Endothelial cell of umbilical vein (primary cell): ENCODE results near the gene FLG. TPM values are rescaled to one million over a fixed set of nuclear protein-coding genes. Genes with fewer than 3 reads are reported as not detected.
"Not testable (repeated sequence)": the region's sequence is repeated elsewhere in the genome, so short reads cannot be mapped to it uniquely, and the experiment has no call there.

Source experiments
- BruUV-seq: library from RNA; stranded (reverse); fragments of 400-500 nt; replicated peaks from 2 replicates; lab custom pipeline; 2021; lab: Mats Ljungman, UMichigan
- CTCF ChIA-PET: fragments of 300-600, 350-600 bp; sonication (Branson Sonifier 250); formaldehyde crosslinking; loops from one replicate; lab custom pipeline; 2021; ENCODE audit warnings: antibody characterized with exemption, inconsistent platforms; lab: Charles Lee
- POLR2A ChIA-PET: fragments of 300-600, 350-600 bp; sonication (Branson Sonifier 250); formaldehyde crosslinking; loops from one replicate; lab custom pipeline; 2021; ENCODE audit warnings: antibody characterized with exemption, inconsistent platforms; lab: Charles Lee
- DNase-seq: peaks from one replicate; pipeline ENCODE4 v3.0.0-alpha.2; 2011; ENCODE audit warnings: low read depth, low spot score
- FAIRE-seq: peaks from 2 replicates; lab custom pipeline; 2011; peaks lifted over from hg19 to GRCh38; lab: Jason Lieb, UNC
- H2AFZ ChIP-seq: 2 replicates; pipeline ENCODE4 v1.6.0; 2012; ENCODE audit warnings: low read depth, low read length, control low read depth, inconsistent platforms
- H3K27ac ChIP-seq: 2 replicates; pipeline ENCODE4 v1.5.1; 2011; ENCODE audit warnings: low read depth, mild to moderate bottlenecking, control low read depth, low read length, moderate library complexity; ENCODE audit not compliant: insufficient read depth
- H3K27me3 ChIP-seq, 2 experiments: 2 replicates each; pipeline versions ENCODE4 v1.6.0 to v1.6.1; 2011; ENCODE audit warnings: low read length in 2 of 2, mixed read lengths in 1 of 2; ENCODE audit not compliant: control insufficient read depth in 2 of 2, insufficient read depth in 2 of 2
- H3K36me3 ChIP-seq, 2 experiments: 2 replicates in 1 of 2; 3 replicates in 1 of 2; pipeline ENCODE4 v1.5.1; 2011; ENCODE audit warnings: low read length in 2 of 2, mild to moderate bottlenecking in 1 of 2, moderate library complexity in 1 of 2; ENCODE audit not compliant: control insufficient read depth in 2 of 2, insufficient read depth in 2 of 2; ENCODE audit errors: extremely low read depth in 1 of 2
- H3K4me1 ChIP-seq: 3 replicates; pipeline ENCODE4 v1.5.1; 2011; ENCODE audit warnings: mild to moderate bottlenecking, low read length; ENCODE audit not compliant: control insufficient read depth, insufficient read depth; ENCODE audit errors: extremely low read depth
- H3K4me2 ChIP-seq: 2 replicates; pipeline ENCODE4 v1.6.1; 2011; ENCODE audit warnings: low read length, control low read depth, mixed read lengths; ENCODE audit not compliant: insufficient read depth
- H3K4me3 ChIP-seq, 3 experiments: fragments of 200-600 bp in 1 of 3; sonication (generic), shearing (Covaris generic) in 1 of 3; replicated peaks in 1 of 3; 2 replicates each; pipeline ENCODE4 v1.5.1; 2011 to 2016; ENCODE audit warnings: control low read depth in 3 of 3, low read length in 3 of 3, mild to moderate bottlenecking in 2 of 3, inconsistent platforms in 1 of 3, low read depth in 1 of 3, moderate library complexity in 1 of 3; ENCODE audit not compliant: insufficient read depth in 1 of 3
- H3K79me2 ChIP-seq: 2 replicates; pipeline ENCODE4 v1.6.0; 2012; ENCODE audit warnings: low read length, inconsistent platforms; ENCODE audit not compliant: control insufficient read depth, insufficient read depth
- H3K9ac ChIP-seq: replicated peaks from 2 replicates; pipeline ENCODE3; 2011; ENCODE audit warnings: low read length, control low read depth; ENCODE audit not compliant: insufficient read depth; ENCODE audit errors: extremely low read depth
- H3K9me1 ChIP-seq: replicated peaks from 3 replicates; pipeline ENCODE4 v1.6.0; 2011; ENCODE audit warnings: mild to moderate bottlenecking, low read length; ENCODE audit not compliant: control insufficient read depth, insufficient read depth; ENCODE audit errors: extremely low read depth
- H3K9me3 ChIP-seq: replicated peaks from 2 replicates; pipeline ENCODE4 v1.5.1; 2012; ENCODE audit warnings: low read length, inconsistent platforms; ENCODE audit not compliant: control insufficient read depth, insufficient read depth
- H4K20me1 ChIP-seq: replicated peaks from 2 replicates; pipeline ENCODE3; 2011; ENCODE audit warnings: mild to moderate bottlenecking, low read length; ENCODE audit not compliant: control insufficient read depth, insufficient read depth; ENCODE audit errors: extremely low read depth
- dilution Hi-C: fragments of 300-500 bp; cut with MboI; formaldehyde crosslinking; loops from one replicate; pipeline ENCODE4 v1.15.0; 2019; ENCODE audit warnings: low sequenced_read_pairs; ENCODE audit not compliant: extremely low pct_ligation_motif_present
- intact Hi-C: fragments of 100-400 bp; cut with micrococcal nuclease; formaldehyde crosslinking; loops from one replicate; pipeline ENCODE4 v1.10.0; 2022
- polyA plus RNA-seq, 4 experiments: library from polyadenylated mRNA; depleted of rRNA in 3 of 4; stranded (reverse) in 3 of 4; unstranded in 1 of 4; fragments of >200 nt; gene quantifications; 2 replicates each; pipeline versions ENCODE4 v1.2.1 to v1.2.3, GENCODE V29; 2011 to 2012; ENCODE audit warnings: missing spikeins in 1 of 4
- total RNA-seq: library from RNA; stranded (reverse); gene quantifications from 2 replicates; pipeline ENCODE4 v1.2.3, GENCODE V29; 2021

The FLG gene
- total and polyA plus RNA-seq, 2 donors (not counting 3 experiments of a cell fraction or from before 2014, with no cell fraction given) = not detected

- DNase-seq, H3K27ac ChIP-seq, H3K4me1 ChIP-seq, H4K20me1 ChIP-seq, H3K4me3 ChIP-seq, CTCF ChIA-PET, FAIRE-seq, H3K9me3 ChIP-seq, H2AFZ ChIP-seq, H3K27me3 ChIP-seq, dilution Hi-C loops, H3K4me2 ChIP-seq, H3K9me1 ChIP-seq, H3K36me3 ChIP-seq, H3K79me2 ChIP-seq, intact Hi-C loops, BruUV-seq, H3K9ac ChIP-seq: not testable (repeated sequence)
- POLR2A ChIA-PET = interaction anchor here (0.6 kb wide), 1 partner anchor 1419 kb away, joined by 5 read pairs; the partner anchor contains the start of gene INTS3
These were observed 16.3 kb downstream of the FLG start for GRCh38 chr1:152308758-152309157.

DNA sequence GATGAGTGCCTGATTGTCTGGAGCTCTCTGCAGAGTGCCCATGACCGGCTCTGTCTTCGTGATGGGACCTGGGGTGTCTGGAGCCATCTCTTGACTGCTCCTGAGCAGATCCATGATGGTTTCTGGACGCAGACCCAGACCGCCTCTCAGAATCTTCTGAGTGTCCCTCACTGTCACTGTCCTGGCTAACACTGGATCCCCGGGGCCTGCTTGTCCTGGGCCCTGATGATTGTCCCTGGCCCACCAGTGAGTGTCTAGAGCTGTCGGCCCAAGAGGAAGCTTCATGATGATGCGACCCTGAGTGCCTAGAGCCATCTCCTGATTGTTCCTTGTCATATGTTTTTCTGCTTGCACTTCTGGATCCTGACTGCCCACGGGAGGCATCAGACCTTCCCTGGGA, 17.1 kb downstream of the FLG start:
- FAIRE-seq, H2AFZ ChIP-seq, H3K9me3 ChIP-seq, H3K79me2 ChIP-seq, H3K36me3 ChIP-seq, H3K9ac ChIP-seq, H3K4me1 ChIP-seq, DNase-seq, intact Hi-C loops, BruUV-seq, H3K4me2 ChIP-seq, POLR2A ChIA-PET, H3K4me3 ChIP-seq, CTCF ChIA-PET, H3K9me1 ChIP-seq, H4K20me1 ChIP-seq, H3K27ac ChIP-seq, H3K27me3 ChIP-seq, dilution Hi-C loops: not testable (repeated sequence)

DNA sequence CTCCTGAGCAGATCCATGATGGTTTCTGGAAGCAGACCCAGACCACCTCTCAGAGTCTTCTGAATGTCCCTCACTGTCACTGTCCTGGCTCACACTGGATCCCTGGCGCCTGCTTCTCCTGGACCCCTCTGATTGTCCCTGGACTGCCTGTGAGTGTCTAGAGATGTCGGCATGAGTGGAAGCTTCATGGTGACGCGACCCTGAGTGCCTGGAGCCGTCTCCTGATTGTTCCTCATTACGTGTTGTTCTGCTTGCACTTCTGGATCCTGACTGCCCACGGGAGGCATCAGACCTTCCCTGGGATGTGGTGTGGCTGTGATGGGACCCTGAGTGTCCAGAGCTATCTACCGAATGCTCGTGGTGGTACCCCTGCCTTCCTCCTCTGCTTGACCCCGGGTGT, 18.9 kb downstream of the FLG start:
- H3K9me1 ChIP-seq, H3K27me3 ChIP-seq, DNase-seq, H2AFZ ChIP-seq, H3K9ac ChIP-seq, FAIRE-seq, H3K36me3 ChIP-seq, CTCF ChIA-PET, BruUV-seq, H3K4me3 ChIP-seq, dilution Hi-C loops, H3K27ac ChIP-seq, H3K4me2 ChIP-seq, H3K79me2 ChIP-seq, H3K9me3 ChIP-seq, POLR2A ChIA-PET, intact Hi-C loops, H4K20me1 ChIP-seq, H3K4me1 ChIP-seq: not testable (repeated sequence)

DNA sequence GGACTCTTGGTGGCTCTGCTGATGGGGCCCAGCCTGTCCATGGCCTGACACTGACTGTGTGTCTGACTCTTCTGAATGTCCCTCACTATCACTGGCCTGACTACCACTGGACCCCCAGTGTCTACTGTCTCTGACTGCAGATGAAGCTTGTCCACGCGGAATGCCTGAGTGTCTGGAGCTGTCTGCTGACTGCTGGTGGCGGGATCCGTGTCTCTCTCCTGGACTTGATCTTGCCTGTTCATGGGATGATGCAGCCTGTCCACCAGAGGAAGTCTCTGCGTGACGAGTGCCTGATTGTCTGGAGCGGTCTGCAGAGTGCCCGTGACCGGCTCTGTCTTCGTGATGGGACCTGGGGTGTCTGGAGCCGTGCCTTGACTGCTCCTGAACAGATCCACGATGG, 20.3 kb downstream of the FLG start:
- POLR2A ChIA-PET, H2AFZ ChIP-seq, CTCF ChIA-PET, H3K4me1 ChIP-seq, H4K20me1 ChIP-seq, H3K27me3 ChIP-seq, H3K36me3 ChIP-seq, H3K9me1 ChIP-seq, H3K79me2 ChIP-seq, dilution Hi-C loops, BruUV-seq, H3K4me2 ChIP-seq, H3K9ac ChIP-seq, H3K27ac ChIP-seq, H3K4me3 ChIP-seq, H3K9me3 ChIP-seq, intact Hi-C loops, DNase-seq, FAIRE-seq: not testable (repeated sequence)
